Testis (tissue), 2 donors: ENCODE data around the gene S1PR5.

ENCODE experiments used
- CTCF ChIP-seq, 3 experiments: fragments of 450-650 bp in 2 of 3; fragments of 200-600 bp in 1 of 3; sonication (generic) in 1 of 3; IDR thresholded peaks; one replicate each; pipeline ENCODE4 v1.5.1; 2016 to 2019; ENCODE audit warnings: antibody characterized with exemption in 3 of 3, mild to moderate bottlenecking in 2 of 3, moderate library complexity in 1 of 3
- POLR2A ChIP-seq: fragments of 450-650 bp; IDR thresholded peaks from one replicate; pipeline ENCODE4 v1.6.1; 2017; ENCODE audit warnings: antibody characterized with exemption, mild to moderate bottlenecking, moderate library complexity

DNA sequence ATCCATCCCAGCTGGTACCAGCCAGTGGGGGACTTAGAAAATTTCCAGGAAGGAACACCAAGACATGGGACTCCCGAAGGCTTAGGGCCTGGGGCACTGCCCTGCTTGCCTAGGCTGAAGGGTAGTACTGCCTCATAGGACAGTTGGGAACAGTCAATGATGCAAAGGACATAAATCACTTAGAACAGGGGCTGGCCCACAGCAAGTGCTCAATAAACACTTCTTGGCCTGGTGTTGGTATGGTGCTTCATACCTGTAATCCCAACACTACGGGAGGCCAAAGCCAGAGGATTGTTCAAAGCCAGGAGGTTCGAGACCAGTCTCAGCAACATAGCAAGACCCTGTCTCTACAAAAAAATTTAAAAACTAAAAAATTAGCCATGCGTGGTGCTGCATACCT is 19.9 kb downstream of the S1PR5 start:
- TF ChIP-seq POLR2A (no peak), CTCF (IDR thresholded peaks at IDR 0.05) (no peak)
